Measurements from ENCODE around the gene HAGH.

HAGH gene

DNA sequence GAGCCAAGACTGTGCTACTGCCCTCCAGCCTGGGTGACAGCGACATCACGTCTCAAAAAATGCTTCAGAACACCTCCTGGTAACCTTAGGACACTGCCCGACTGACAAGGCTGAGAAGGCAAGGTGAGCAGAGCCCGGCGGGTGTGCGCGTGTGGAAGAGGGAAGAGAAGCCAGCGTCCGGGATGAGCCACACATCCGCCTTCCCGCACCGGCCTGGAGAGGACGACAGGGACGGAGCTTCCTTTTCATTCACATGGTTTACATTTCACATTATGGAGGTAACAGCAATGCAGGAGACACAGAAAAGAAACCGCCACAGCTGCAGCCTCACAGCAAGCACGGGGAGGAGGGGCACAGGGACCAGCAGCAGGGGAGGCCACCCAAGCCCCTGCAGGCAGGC is 16.5 kb downstream of the HAGH start:
- CTCF ChIA-PET = interaction anchor here (0.7 to 1.3 kb wide), 2 partner anchors 31 to 99 kb away, joined by 3 to 4 read pairs; no protein-coding TSS in a partner anchor
- H3K9me3 ChIP-seq (ENCODE audit: control insufficient read depth, insufficient read depth, low read depth, low read length) = no peaks in the 10 kb centered on the region
- POLR2A ChIA-PET = no interaction called here
- no peak for TF ChIP-seq ZFP69B (tag by site-specific recombination; IDR thresholded peaks at IDR 0.05)
- peaks cover 21 to 62% of the 10 kb centered on the region in 2 experiments; a peak in 2 of 3 replicates for H3K36me3 ChIP-seq (ENCODE audit: control insufficient read depth in 2 of 2, insufficient read depth in 1 of 2, low read length in 2 of 2)
- no peak overlapping the region for H3K4me3 ChIP-seq (ENCODE audit: low read depth, low read length)
- no peak overlapping the region for H3K27ac ChIP-seq (ENCODE audit: extremely low read depth, low read depth, low read length)
- no peaks in the 10 kb centered on the region for H3K4me1 ChIP-seq (ENCODE audit: control insufficient read depth, insufficient read depth, low read length)

DNA sequence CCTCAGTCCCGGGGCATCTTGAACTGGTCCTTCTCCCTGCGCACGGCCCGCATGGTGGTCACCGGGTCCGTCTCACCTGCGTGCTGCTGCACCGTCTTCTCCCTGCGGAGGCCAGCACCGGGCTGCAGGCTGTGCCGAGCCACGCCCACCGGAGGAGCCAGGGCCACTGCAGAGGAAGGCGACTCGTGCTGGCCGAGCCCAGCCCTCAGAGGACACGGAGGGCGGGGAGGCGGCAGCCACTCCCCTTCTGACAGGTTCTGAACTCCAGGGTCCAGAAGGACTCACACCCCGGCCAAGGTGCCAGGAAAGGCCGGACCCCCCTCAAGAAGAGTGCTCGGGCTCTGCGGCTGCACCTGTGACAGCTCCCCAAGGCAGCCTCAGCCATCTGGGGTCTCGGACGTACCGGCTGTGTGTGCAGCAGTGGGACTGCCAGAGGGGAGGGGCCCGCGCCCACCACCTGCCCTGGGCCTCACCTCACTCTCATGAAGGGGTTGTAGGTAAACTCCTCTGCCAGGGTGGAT is 17.3 kb downstream of the HAGH start:
- H3K4me3 ChIP-seq (ENCODE audit: low read depth, low read length) = no peak overlapping the region
- no peak overlapping the region for H3K27ac ChIP-seq (ENCODE audit: extremely low read depth, low read depth, low read length)
- no peaks in the 10 kb centered on the region for H3K4me1 ChIP-seq (ENCODE audit: control insufficient read depth, insufficient read depth, low read length)
- TF ChIP-seq ZNF138 (tag by site-specific recombination; IDR thresholded peaks at IDR 0.05; ENCODE audit: borderline replicate concordance) (no peak), GLI4 (tag by site-specific recombination; IDR thresholded peaks at IDR 0.05) (no peak), ZFP37 (tag by site-specific recombination; IDR thresholded peaks at IDR 0.05) (no peak), KLF9 (tag by site-specific recombination; IDR thresholded peaks at IDR 0.05; ENCODE audit: low read depth) (0 out of 2 replicates have a peak, but pooled peaks have one; percentile 9), KLF1 (tag by site-specific recombination; IDR thresholded peaks at IDR 0.05) (no peak)
- TF ChIP-seq, protein P1, sequence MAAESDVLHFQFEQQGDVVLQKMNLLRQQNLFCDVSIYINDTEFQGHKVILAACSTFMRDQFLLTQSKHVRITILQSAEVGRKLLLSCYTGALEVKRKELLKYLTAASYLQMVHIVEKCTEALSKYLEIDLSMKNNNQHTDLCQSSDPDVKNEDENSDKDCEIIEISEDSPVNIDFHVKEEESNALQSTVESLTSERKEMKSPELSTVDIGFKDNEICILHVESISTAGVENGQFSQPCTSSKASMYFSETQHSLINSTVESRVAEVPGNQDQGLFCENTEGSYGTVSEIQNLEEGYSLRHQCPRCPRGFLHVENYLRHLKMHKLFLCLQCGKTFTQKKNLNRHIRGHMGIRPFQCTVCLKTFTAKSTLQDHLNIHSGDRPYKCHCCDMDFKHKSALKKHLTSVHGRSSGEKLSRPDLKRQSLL (tag by site-specific recombination; IDR thresholded peaks at IDR 0.05) = no peak
- TF ChIP-seq, protein P2, sequence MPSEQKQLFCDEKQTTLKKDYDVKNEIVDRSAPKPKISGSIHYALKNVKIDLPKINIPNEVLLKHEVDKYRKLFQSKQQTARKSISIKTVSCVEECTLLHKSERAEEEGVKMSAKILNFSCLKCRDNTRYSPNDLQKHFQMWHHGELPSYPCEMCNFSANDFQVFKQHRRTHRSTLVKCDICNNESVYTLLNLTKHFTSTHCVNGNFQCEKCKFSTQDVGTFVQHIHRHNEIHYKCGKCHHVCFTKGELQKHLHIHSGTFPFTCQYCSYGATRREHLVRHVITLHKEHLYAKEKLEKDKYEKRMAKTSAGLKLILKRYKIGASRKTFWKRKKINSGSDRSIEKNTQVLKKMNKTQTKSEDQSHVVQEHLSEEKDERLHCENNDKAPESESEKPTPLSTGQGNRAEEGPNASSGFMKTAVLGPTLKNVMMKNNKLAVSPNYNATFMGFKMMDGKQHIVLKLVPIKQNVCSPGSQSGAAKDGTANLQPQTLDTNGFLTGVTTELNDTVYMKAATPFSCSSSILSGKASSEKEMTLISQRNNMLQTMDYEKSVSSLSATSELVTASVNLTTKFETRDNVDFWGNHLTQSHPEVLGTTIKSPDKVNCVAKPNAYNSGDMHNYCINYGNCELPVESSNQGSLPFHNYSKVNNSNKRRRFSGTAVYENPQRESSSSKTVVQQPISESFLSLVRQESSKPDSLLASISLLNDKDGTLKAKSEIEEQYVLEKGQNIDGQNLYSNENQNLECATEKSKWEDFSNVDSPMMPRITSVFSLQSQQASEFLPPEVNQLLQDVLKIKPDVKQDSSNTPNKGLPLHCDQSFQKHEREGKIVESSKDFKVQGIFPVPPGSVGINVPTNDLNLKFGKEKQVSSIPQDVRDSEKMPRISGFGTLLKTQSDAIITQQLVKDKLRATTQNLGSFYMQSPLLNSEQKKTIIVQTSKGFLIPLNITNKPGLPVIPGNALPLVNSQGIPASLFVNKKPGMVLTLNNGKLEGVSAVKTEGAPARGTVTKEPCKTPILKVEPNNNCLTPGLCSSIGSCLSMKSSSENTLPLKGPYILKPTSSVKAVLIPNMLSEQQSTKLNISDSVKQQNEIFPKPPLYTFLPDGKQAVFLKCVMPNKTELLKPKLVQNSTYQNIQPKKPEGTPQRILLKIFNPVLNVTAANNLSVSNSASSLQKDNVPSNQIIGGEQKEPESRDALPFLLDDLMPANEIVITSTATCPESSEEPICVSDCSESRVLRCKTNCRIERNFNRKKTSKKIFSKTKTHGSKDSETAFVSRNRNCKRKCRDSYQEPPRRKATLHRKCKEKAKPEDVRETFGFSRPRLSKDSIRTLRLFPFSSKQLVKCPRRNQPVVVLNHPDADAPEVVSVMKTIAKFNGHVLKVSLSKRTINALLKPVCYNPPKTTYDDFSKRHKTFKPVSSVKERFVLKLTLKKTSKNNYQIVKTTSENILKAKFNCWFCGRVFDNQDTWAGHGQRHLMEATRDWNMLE (tag by site-specific recombination; conservative IDR thresholded peaks at IDR 0.05; ENCODE audit: low read depth) = no peak
- TF ChIP-seq, protein P3, sequence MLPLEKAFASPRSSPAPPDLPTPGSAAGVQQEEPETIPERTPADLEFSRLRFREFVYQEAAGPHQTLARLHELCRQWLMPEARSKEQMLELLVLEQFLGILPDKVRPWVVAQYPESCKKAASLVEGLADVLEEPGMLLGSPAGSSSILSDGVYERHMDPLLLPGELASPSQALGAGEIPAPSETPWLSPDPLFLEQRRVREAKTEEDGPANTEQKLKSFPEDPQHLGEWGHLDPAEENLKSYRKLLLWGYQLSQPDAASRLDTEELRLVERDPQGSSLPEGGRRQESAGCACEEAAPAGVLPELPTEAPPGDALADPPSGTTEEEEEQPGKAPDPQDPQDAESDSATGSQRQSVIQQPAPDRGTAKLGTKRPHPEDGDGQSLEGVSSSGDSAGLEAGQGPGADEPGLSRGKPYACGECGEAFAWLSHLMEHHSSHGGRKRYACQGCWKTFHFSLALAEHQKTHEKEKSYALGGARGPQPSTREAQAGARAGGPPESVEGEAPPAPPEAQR (tag by site-specific recombination; IDR thresholded peaks at IDR 0.05) = no peak
- POLR2A ChIA-PET = no interaction called here
- no peaks in the 10 kb centered on the region for H3K9me3 ChIP-seq (ENCODE audit: control insufficient read depth, insufficient read depth, low read depth, low read length)
- CTCF ChIA-PET = no interaction called here
- H3K36me3 ChIP-seq (ENCODE audit: control insufficient read depth in 2 of 2, insufficient read depth in 1 of 2, low read length in 2 of 2) = peaks cover 21 to 59% of the 10 kb centered on the region in 2 experiments; a peak in 2 of 3 replicates

DNA sequence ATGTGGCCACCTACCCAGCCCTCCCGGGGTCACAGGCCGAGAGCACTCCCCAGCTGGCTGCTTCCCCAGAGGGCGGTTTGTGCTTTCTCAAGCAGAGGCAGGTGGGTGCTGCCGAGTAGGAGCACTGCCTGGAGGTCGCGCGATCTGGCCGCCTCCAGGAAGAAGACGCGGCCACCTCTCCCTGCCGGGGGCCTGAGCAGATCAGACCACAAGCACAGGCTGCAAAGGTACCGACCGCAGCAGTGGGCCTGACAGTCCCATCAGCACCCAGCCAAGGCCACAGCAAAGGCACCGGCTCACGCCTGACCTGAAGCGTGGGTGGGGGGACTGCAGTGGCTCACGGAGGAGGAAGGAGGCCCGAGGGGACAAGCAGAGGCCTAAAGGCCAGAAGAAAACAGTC is 17.9 kb downstream of the HAGH start:
- ChIA-PET CTCF (no interaction called here), POLR2A (no interaction called here)
- Histone ChIP-seq H3K9me3 (ENCODE audit: control insufficient read depth, insufficient read depth, low read depth, low read length) (no peaks in the 10 kb centered on the region), H3K36me3 (ENCODE audit: control insufficient read depth in 2 of 2, insufficient read depth in 1 of 2, low read length in 2 of 2) (peaks cover 21 to 56% of the 10 kb centered on the region in 2 experiments; a peak in 2 of 3 replicates), H3K27ac (ENCODE audit: extremely low read depth, low read depth, low read length) (no peak overlapping the region), H3K4me3 (ENCODE audit: low read depth, low read length) (no peak overlapping the region), H3K4me1 (ENCODE audit: control insufficient read depth, insufficient read depth, low read length) (no peaks in the 10 kb centered on the region)
- TF ChIP-seq GLIS1 (tag by site-specific recombination; IDR thresholded peaks at IDR 0.05) (no peak), ZNF433 (tag by site-specific recombination; IDR thresholded peaks at IDR 0.05; ENCODE audit: low read depth) (no peak), ZNF354C (tag by site-specific recombination; IDR thresholded peaks at IDR 0.05; ENCODE audit: borderline replicate concordance, low read depth) (no peak), ZNF514 (tag by site-specific recombination; IDR thresholded peaks at IDR 0.05) (no peak), SCRT2 (tag by site-specific recombination; IDR thresholded peaks at IDR 0.05) (no peak), ZXDB (tag by site-specific recombination; IDR thresholded peaks at IDR 0.05) (no peak)
- TF ChIP-seq, protein P4, sequence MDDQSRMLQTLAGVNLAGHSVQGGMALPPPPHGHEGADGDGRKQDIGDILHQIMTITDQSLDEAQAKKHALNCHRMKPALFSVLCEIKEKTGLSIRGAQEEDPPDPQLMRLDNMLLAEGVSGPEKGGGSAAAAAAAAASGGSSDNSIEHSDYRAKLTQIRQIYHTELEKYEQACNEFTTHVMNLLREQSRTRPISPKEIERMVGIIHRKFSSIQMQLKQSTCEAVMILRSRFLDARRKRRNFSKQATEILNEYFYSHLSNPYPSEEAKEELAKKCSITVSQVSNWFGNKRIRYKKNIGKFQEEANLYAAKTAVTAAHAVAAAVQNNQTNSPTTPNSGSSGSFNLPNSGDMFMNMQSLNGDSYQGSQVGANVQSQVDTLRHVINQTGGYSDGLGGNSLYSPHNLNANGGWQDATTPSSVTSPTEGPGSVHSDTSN (CRISPR knock-in tag; IDR thresholded peaks at IDR 0.05) = no peak

All from HEK293 (cell line).